PC-9 (cell line): ENCODE data around the gene AKAP6.

Source experiments
- CTCF ChIP-seq: fragments of 200-600 bp; sonication (generic); conservative IDR thresholded peaks from 2 replicates; pipeline ENCODE4 v1.6.1; 2017; ENCODE audit warnings: mixed run types, antibody characterized with exemption, mild to moderate bottlenecking, moderate library complexity
- EZH2 ChIP-seq: fragments of 200-600 bp; sonication (generic); IDR thresholded peaks from 2 replicates; pipeline ENCODE4 v1.8.0; 2017; ENCODE audit warnings: antibody characterized with exemption, low read depth

DNA sequence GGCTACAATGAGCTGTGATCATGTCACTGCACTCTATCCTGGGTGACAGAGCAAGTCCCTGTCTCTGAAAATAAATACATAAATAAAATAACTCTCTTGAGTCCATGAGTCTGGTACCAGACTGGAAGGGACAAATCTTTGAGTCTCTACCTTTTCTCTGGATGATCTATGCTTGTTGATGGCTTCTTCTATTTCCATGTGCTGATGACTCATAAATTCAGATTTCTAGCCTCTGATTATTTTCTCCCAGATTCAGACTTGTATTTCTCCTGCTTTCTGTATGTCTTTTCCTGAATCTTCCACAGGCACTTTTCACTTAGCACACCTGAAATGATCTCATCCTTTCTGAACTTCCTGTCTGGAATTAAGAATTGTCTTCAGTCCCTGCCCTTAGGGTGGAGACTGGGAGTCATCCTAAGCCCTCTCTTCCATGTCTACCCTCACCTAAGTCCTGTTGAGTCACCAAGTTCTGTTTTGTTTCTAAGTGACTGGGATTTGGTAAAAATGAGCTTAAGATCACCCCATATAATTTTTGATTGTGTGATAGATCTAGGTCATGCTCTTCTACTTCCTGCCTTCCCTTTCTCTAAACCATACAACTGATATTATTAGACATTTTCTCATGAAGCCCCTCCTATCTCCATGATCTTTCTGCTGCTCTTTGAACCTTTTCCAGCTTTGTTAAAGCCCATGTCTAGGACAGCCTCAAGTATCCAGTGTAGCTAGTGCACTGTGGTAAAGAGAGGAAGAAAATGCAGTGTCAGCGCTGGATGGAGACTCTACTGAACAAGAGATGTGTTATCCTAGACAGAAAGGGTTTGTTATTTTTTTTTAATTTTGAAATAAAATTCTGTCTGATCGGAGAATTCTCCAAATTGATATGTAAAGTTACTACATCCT lies 13.1 kb downstream of the AKAP6 start:
- no peak for TF ChIP-seq CTCF
- no peak for TF ChIP-seq EZH2
